Stimulated activated CD4-positive, alpha-beta T cell treated with anti-CD3 and anti-CD28 coated beads, Interleukin-4, amount 100 ng/mL, for 4 hours (primary cell): ENCODE measurements around the gene HDAC8.
"Not testable (repeated sequence)": the region's sequence is repeated elsewhere in the genome, so short reads cannot be mapped to it uniquely, and the experiment has no call there.

Source experiments
- DNase-seq, 2 experiments: peaks; one replicate each; pipeline ENCODE4 v3.0.0-alpha.2; 2020

The HDAC8 gene

GRCh38 chrX:72526534-72527508, 45.8 kb downstream of the HDAC8 start:
- DNase-seq = no peak

GRCh38 chrX:72498782-72499181, 73.9 kb downstream of the HDAC8 start:
- no peak for DNase-seq

GRCh38 chrX:72495046-72495445, 77.6 kb downstream of the HDAC8 start:
- no peak for DNase-seq

GRCh38 chrX:72492499-72492898, 80.1 kb downstream of the HDAC8 start:
- no peak for DNase-seq

GRCh38 chrX:72490221-72490620, 82.4 kb downstream of the HDAC8 start:
- not testable (repeated sequence) for DNase-seq

- DNase-seq = no peak
Measured at GRCh38 chrX:72487661-72488060, 85.0 kb downstream of the HDAC8 start.

GRCh38 chrX:72479324-72480274, 93.0 kb downstream of the HDAC8 start:
- DNase-seq = no peak

GRCh38 chrX:72478853-72479252, 93.8 kb downstream of the HDAC8 start:
- DNase-seq = no peak

- no peak for DNase-seq
Measured at GRCh38 chrX:72478351-72478750, 94.3 kb downstream of the HDAC8 start.

- DNase-seq = no peak
Measured at GRCh38 chrX:72477781-72478181, 94.9 kb downstream of the HDAC8 start.

GRCh38 chrX:72477376-72477775, 95.3 kb downstream of the HDAC8 start:
- DNase-seq = no peak

- no peak for DNase-seq
Measured at GRCh38 chrX:72475952-72476668, 96.5 kb downstream of the HDAC8 start.

GRCh38 chrX:72475338-72475737, 97.3 kb downstream of the HDAC8 start:
- DNase-seq = no peak

GRCh38 chrX:72470532-72471223, 102.0 kb downstream of the HDAC8 start:
- no peak for DNase-seq

- DNase-seq = no peak
Measured at GRCh38 chrX:72470117-72470516, 102.5 kb downstream of the HDAC8 start.

GRCh38 chrX:72468607-72469006, 104.0 kb downstream of the HDAC8 start:
- no peak for DNase-seq

- no peak for DNase-seq
Measured at GRCh38 chrX:72467135-72467534, 105.5 kb downstream of the HDAC8 start.

GRCh38 chrX:72466493-72466892, 106.2 kb downstream of the HDAC8 start:
- DNase-seq = no peak

GRCh38 chrX:72465889-72466288, 106.8 kb downstream of the HDAC8 start:
- no peak for DNase-seq

GRCh38 chrX:72461766-72462165, 110.9 kb downstream of the HDAC8 start:
- DNase-seq = no peak

- DNase-seq = no peak
Measured at GRCh38 chrX:72461288-72461687, 111.4 kb downstream of the HDAC8 start.

GRCh38 chrX:72460715-72461114, 111.9 kb downstream of the HDAC8 start:
- DNase-seq = no peak
